Ramos (cell line): ENCODE data around the gene C19orf25.

Source experiments
- in situ Hi-C: fragments of 300-500 bp; cut with MboI; formaldehyde crosslinking; loops from one replicate; pipeline ENCODE4 v1.14.3; 2022; ENCODE audit warnings: low sequenced_read_pairs; ENCODE audit not compliant: unreplicated experiment

C19orf25 gene

GRCh38 chr19:1435378-1435989, 43.5 kb downstream of the C19orf25 start:
- in situ Hi-C loops, result no loop called here

DNA sequence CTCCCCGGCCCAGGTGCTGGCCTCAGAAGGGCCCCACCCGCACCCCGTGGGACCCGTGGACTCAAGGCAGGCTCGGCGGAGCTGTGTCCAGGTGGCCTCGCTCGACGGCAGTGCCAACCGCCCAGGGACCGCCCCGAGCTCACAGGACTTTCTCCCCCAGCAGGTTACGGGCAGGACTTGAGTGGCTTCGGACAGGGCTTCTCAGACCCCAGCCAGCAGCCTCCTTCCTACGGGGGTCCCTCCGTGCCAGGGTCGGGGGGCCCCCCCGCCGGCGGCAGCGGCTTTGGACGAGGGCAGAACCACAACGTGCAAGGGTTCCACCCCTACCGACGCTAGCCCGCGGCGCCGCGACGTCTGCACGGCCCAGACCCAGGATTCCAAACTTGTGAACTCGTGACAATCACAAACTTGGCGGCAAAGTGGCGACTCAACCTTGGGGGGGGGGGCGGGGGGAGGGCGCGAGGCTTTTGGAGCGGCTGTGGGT, 44.4 kb downstream of the C19orf25 start:
- in situ Hi-C loops, result no loop called here

- in situ Hi-C loops, result no loop called here
Measured at GRCh38 chr19:1434040-1434366, 45.0 kb downstream of the C19orf25 start.

DNA sequence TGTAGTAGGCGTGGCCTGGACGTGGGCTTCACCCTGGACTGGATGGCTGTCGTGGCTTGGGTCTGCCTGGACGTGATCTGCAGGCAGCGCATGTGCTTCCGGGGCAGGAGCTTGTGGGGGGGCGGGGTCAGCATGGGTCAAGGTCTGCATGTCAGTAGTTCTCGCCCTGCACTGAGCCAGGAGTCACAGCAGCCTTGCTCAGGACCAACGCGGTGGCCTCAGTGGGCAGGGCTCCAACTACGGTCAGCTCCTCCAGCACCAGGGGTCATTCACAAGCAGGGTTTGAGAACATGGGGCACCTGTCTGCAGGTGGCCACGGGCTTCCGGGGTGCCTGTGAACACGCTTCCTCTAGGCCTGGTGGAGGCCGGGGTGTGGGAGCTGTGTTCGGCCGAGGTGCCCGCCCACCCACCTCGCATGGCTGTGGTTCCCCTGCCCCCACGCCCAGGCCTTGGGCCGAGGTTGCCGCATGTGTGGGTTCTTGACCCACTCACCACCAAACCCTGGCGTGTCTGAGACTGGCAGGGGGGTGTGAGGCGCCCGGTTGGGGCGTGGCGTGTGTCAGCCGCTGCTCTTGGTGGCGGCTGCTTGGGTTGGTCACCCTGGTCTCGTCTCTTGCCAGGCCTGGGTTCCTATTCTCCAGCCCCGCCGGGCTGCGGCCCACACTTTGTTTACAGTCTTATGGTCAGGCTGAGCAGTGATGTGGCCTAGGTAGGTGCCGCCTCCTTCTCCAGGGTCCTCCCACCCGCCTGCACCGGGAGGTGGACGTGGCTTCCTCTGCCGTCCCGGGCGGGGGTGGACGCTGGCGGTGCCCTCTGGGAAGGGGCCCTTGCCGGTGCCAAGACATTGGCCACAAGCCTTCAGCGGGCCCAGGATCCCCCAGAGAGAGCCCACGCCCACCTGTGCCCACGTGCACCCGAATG, 45.6 kb downstream of the C19orf25 start:
- in situ Hi-C loops, result no loop called here

GRCh38 chr19:1432507-1432887, 46.5 kb downstream of the C19orf25 start:
- in situ Hi-C loops, result no loop called here

GRCh38 chr19:1431759-1432506, 47.1 kb downstream of the C19orf25 start:
- in situ Hi-C loops, result no loop called here

DNA sequence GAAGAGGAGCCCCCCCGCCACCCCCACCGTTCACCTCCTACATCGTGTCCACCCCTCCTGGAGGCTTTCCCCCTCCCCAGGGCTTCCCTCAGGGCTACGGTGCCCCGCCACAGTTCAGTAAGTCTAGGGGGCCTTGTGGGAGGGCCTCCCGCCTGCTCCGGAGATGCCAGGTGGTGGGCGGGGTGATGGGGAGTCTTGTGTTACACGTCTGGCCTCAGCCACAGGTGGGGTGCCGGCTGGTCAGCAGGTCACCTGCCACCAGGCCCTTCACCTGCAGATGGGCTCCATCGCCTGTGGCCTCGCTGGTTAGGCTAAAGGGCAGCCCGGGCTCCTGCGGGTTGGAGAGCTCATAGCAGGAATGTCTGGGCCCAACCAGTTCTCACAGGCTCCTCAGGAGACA, 48.8 kb downstream of the C19orf25 start:
- in situ Hi-C loops, result no loop called here

DNA sequence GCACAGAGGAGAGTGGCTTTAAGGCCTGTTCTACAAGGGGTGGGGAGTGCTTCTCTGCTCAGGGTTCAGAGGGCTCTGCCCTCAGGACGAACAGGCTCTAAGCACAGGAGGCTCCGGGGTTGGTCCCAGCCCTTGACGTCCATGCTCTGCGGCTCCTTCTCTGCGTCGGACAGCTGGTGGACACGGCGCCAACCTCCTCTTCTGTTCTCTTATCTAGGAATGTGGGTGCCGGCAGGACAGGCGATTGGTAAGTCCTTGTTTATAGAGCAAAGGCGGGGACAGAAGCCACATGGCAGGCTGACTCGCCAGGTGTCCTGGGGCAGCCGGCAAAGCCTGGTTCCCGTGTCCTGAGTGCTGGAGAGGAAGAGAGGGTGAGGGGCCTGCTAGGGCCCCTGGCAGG, 49.3 kb downstream of the C19orf25 start:
- in situ Hi-C loops, result no loop called here

GRCh38 chr19:1428738-1429391, 50.1 kb downstream of the C19orf25 start:
- in situ Hi-C loops, result no loop called here

- in situ Hi-C loops, result no loop called here
Measured at GRCh38 chr19:1427221-1427920, 51.6 kb downstream of the C19orf25 start.

DNA sequence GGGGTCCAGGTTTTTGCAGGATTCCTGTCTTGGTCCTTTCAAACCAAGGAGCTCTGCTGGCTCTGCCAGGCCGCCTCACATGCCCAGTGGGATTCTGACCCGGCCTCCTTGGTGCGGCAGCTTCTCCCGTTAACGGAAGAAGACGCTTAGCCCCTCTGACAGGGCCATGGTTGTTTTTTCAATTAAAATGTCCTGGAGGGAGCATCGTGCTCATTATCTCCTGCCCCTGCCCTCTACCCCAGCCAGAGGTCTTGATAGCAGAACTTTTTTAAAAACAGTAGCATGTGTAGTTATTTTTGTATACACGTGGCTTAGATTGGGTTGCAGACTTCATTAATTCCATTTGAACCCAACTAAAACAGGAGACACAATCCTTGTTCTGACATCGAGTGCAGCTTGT, 52.3 kb downstream of the C19orf25 start:
- in situ Hi-C loops, result no loop called here

GRCh38 chr19:1425902-1426301, 53.1 kb downstream of the C19orf25 start:
- in situ Hi-C loops, result no loop called here

GRCh38 chr19:1425102-1425837, 53.7 kb downstream of the C19orf25 start:
- in situ Hi-C loops, result no loop called here

GRCh38 chr19:1424192-1424955, 54.6 kb downstream of the C19orf25 start:
- in situ Hi-C loops, result no loop called here

DNA sequence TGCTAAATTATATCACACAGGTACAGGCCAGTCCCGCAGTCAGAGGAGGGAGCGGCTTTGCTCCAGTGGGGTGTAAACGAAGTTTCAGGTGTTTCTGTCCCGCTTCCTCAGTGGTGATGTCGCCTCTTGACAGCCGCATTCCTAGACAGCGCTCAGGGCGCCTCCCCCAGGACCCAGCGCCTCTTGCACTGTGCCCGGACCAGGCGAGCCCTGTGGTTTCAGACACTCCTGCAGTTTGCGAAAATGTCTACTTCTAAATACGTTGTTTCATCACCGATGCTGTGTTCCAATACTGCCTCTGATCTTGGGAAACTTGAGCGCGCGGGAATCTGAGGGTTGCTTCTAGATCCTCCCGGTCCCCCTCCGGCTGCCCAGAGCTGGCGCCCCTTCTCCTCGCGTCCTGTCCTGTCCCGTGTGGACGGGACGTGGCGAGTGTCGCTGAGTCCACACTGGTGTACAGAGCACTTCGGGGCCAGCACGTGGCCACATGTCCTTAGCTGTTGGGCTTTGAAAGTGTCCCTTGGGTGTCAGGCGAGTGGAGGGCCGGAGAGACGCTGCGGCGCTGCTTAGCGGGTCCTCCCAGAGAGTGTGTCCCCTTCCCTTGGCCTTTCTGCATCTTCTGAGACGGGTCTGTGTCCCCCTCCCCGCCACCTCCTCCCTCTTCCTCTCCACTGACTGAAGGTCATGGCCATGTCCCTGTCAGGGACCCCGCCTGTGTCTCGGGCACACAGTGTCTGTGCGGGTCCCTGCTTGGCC, 55.4 kb downstream of the C19orf25 start:
- in situ Hi-C loops, result no loop called here
